ENCODE measurements around the gene LRRC26.
A peak's percentile ranks its signal among the peaks of the same experiment; 100 is the strongest.

The LRRC26 gene

DNA sequence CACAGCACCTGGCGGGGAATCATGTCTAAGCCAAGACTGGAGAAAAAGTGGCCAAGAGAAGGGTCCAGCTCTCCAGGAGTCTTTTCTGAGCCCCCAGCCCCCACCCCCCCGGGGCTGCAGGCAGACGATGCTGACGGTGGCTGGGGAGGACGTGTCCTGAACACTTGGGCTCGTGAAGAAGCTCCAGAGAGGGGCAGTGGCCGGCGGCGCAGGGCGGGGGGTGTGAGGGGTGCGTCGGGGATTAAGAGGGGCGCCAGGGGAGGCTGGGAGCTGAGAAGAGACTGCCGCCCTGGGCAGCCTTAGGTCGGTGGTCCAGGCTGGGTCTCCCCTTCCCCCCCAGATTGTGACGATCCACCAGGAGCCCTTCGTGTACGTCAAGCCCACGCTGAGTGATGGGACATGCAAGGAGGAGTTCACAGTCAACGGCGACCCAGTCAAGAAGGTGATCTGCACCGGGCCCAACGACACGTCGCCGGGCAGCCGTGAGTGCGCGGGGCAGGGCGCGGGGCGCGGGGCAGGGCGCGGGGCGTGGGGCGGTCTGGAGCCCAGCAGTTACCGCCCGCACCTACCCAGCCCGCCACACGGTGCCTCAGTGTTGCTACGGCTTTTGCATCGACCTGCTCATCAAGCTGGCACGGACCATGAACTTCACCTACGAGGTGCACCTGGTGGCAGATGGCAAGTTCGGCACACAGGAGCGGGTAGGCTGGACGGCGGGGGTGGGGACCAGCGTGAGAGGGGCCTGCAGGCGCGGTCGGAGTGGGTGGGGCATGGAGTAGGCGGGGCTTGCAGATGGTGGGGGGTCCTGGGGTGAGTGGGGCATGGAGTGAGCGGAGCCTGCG, 8.9 kb downstream of the LRRC26 start:
- H3K27ac Mint-ChIP-seq = no peak overlapping the region
- no peaks in the 10 kb centered on the region for H3K9me3 Mint-ChIP-seq
- H3K4me3 Mint-ChIP-seq = no peak overlapping the region
- DNase-seq = no peak
- peaks cover 53% of the 10 kb centered on the region for H3K27me3 Mint-ChIP-seq
- ATAC-seq = no peak
- peaks cover 13% of the 10 kb centered on the region for H3K4me1 Mint-ChIP-seq
- H3K36me3 Mint-ChIP-seq (ENCODE audit: low read depth) = no peaks in the 10 kb centered on the region

- Mint-ChIP-seq H3K36me3 (ENCODE audit: low read depth) (no peaks in the 10 kb centered on the region), H3K9me3 (no peaks in the 10 kb centered on the region), H3K4me1 (peaks cover 13% of the 10 kb centered on the region), H3K27me3 (peaks cover 51% of the 10 kb centered on the region), H3K4me3 (no peak overlapping the region), H3K27ac (no peak overlapping the region)
- ATAC-seq (no peak), DNase-seq (no peak)
Measured at GRCh38 chr9:137160054-137160425, 9.8 kb downstream of the LRRC26 start.

GRCh38 chr9:137159105-137160053, 10.5 kb downstream of the LRRC26 start:
- Mint-ChIP-seq H3K4me1 (peaks cover 13% of the 10 kb centered on the region), H3K27me3 (peaks cover 50% of the 10 kb centered on the region), H3K9me3 (no peaks in the 10 kb centered on the region), H3K36me3 (ENCODE audit: low read depth) (no peaks in the 10 kb centered on the region), H3K4me3 (no peak overlapping the region), H3K27ac (no peak overlapping the region)
- no peak for ATAC-seq
- no peak for DNase-seq

GRCh38 chr9:137158625-137159024, 11.2 kb downstream of the LRRC26 start:
- peaks cover 13% of the 10 kb centered on the region for H3K4me1 Mint-ChIP-seq
- ATAC-seq = no peak
- H3K4me3 Mint-ChIP-seq = no peak overlapping the region
- H3K27me3 Mint-ChIP-seq = peaks cover 46% of the 10 kb centered on the region
- H3K27ac Mint-ChIP-seq = no peak overlapping the region
- H3K9me3 Mint-ChIP-seq = no peaks in the 10 kb centered on the region
- no peak for DNase-seq
- no peaks in the 10 kb centered on the region for H3K36me3 Mint-ChIP-seq (ENCODE audit: low read depth)

DNA sequence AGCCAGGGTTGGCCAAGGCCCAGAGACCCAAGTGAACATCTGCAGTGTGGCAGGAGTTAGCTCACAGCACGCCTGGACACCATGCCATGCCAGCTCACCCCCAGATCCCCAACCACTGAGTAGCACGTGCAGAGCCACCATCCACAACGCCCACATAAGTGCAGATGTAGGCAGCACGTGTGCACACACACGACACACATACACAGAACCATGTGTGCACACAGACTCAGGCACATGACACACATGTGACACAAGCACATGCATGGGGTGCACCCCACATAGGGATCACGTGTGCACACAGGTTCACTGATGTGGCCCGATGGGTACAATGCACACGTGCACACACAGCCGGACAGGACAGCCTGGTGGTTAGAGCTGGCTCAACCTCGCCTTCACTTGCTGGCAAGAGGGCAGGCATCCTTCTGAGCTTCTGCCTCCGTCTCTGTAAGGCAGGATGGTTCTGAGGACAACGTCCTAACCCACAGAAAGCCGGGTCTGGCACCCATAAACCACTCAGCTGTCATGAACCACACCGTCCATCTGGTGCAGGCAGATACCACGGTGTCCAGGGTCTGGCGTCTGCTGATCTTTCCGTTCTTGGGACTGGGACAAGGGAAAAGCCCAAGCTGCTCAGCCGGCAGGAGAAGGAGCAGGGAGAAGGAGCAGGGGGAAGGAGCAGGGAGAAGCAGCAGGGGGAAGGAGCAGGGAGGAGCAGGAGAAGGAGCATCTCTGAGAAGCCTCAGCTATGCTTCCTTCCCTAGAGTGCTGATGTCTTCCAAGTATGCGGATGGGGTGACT, 12.0 kb downstream of the LRRC26 start:
- Mint-ChIP-seq H3K36me3 (ENCODE audit: low read depth) (no peaks in the 10 kb centered on the region), H3K4me3 (no peak overlapping the region), H3K27ac (no peak overlapping the region), H3K4me1 (peaks cover 12% of the 10 kb centered on the region), H3K9me3 (no peaks in the 10 kb centered on the region), H3K27me3 (peaks cover 43% of the 10 kb centered on the region)
- DNase-seq = no peak
- no peak for ATAC-seq

GRCh38 chr9:137156567-137157375, 13.1 kb downstream of the LRRC26 start:
- Mint-ChIP-seq H3K9me3 (no peaks in the 10 kb centered on the region), H3K27ac (no peak overlapping the region), H3K36me3 (ENCODE audit: low read depth) (no peaks in the 10 kb centered on the region), H3K4me1 (peaks cover 12% of the 10 kb centered on the region), H3K4me3 (peak overlapping the region; percentile 38), H3K27me3 (peaks cover 40% of the 10 kb centered on the region)
- ATAC-seq (peak; percentile 56), DNase-seq (peak; percentile 69)

DNA sequence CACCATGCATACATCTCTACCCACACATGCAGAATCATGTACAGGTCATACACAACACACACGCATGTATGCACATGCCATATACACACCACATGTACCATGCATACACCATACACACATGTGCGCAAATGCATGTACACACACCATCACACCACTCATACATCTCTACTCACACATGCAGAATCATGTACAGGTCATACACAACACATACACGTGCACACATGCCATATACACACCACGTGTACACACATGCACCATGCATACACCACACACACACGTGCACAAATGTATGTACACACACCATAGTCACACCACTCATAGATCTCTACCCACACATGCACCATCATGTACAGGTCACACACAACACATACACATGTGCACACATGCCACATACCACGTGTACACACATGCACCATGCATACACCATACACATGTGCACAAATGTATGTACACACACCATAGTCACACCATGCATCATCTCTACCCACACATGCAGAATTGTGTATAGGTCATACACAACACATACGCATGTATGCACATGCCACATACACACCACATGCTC, 16.9 kb downstream of the LRRC26 start:
- H3K27ac Mint-ChIP-seq = no peak overlapping the region
- no peak overlapping the region for H3K4me3 Mint-ChIP-seq
- ATAC-seq (no peak), DNase-seq (no peak)
- H3K27me3 Mint-ChIP-seq = peaks cover 16% of the 10 kb centered on the region
- H3K9me3 Mint-ChIP-seq = no peaks in the 10 kb centered on the region
- no peaks in the 10 kb centered on the region for H3K36me3 Mint-ChIP-seq (ENCODE audit: low read depth)
- peaks cover 12% of the 10 kb centered on the region for H3K4me1 Mint-ChIP-seq

GRCh38 chr9:137150617-137151457, 19.0 kb downstream of the LRRC26 start:
- DNase-seq (peak; percentile 75), ATAC-seq (peak; percentile 31)
- Mint-ChIP-seq H3K27ac (no peak overlapping the region), H3K4me1 (peaks cover 8% of the 10 kb centered on the region), H3K36me3 (ENCODE audit: low read depth) (no peaks in the 10 kb centered on the region), H3K27me3 (peaks cover 16% of the 10 kb centered on the region), H3K4me3 (no peak overlapping the region), H3K9me3 (no peaks in the 10 kb centered on the region)

DNA sequence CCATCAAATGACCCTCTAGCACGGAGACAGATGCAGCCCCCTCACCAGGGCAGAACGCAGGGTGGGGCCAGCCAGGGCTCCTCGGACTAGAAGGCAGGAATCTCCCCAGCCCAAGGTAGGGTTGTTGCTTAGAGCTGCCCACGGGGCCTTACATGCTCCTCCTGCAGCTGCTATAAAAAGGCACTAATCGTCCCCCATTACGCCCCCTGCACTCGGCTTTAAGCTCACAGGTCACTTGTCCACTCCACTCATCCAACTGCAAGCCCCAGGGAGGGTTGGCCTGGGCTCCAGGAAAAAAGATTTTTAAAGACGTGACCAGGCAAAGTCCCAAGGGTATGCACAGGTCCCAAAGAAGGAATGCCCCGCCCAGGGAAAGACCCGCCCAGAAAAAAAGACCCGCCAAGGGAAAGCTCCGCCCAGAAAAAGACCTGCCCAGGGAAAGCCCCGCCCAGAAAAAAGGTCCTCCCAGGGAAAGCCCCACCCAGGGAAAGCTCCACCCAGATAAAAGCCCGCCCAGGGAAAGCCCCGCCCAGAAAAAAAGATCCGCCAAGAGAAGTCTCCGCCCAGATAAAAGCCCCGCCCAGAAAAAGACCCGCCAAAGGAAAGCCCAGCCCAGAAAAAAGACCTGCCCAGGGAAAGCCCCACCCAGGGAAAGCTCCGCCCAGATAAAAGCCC, 19.8 kb downstream of the LRRC26 start:
- Mint-ChIP-seq H3K4me1 (peaks cover 8% of the 10 kb centered on the region), H3K36me3 (ENCODE audit: low read depth) (no peaks in the 10 kb centered on the region), H3K27ac (no peak overlapping the region), H3K9me3 (no peaks in the 10 kb centered on the region), H3K4me3 (no peak overlapping the region), H3K27me3 (peaks cover 13% of the 10 kb centered on the region)
- ATAC-seq (no peak), DNase-seq (peak; percentile 59)

- no peaks in the 10 kb centered on the region for H3K9me3 Mint-ChIP-seq
- ATAC-seq (no peak), DNase-seq (no peak)
- H3K4me3 Mint-ChIP-seq = no peak overlapping the region
- H3K36me3 Mint-ChIP-seq (ENCODE audit: low read depth) = no peaks in the 10 kb centered on the region
- peaks cover 8% of the 10 kb centered on the region for H3K4me1 Mint-ChIP-seq
- no peak overlapping the region for H3K27ac Mint-ChIP-seq
- peaks cover 10% of the 10 kb centered on the region for H3K27me3 Mint-ChIP-seq
Measured at GRCh38 chr9:137149363-137149762, 20.5 kb downstream of the LRRC26 start.

GRCh38 chr9:137148661-137149060, 21.2 kb downstream of the LRRC26 start:
- no peak for ATAC-seq
- Mint-ChIP-seq H3K9me3 (no peaks in the 10 kb centered on the region), H3K27me3 (peaks cover 13% of the 10 kb centered on the region), H3K36me3 (ENCODE audit: low read depth) (no peaks in the 10 kb centered on the region), H3K27ac (no peak overlapping the region), H3K4me1 (peaks cover 8% of the 10 kb centered on the region), H3K4me3 (no peak overlapping the region)
- no peak for DNase-seq

- DNase-seq = no peak
- Mint-ChIP-seq H3K4me1 (peaks cover 8% of the 10 kb centered on the region), H3K4me3 (no peak overlapping the region), H3K9me3 (no peaks in the 10 kb centered on the region), H3K27ac (no peak overlapping the region), H3K36me3 (ENCODE audit: low read depth) (no peaks in the 10 kb centered on the region), H3K27me3 (peaks cover 13% of the 10 kb centered on the region)
- no peak for ATAC-seq
Measured at GRCh38 chr9:137148242-137148641, 21.6 kb downstream of the LRRC26 start.
